ENCODE data around the gene USF2.

DNA sequence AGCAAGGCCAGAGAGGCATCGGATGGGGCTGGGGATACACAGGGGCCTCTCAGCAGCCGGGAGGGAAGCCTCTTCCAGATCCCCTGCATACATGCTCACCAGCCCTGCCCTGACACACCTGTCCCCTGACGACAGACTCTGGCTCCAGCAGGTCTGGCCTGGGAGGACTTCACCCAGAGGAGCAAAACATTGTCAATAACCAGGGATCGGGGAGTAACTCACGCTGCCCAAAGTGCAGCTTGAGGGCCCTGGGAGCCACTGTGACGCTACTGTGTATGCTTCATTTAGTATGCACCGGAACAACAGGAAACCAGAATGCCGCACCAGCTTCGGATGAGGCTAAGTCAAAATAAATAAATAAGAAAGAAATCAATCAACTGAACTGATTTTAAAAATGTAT is 47.8 kb downstream of the USF2 start:
- TF ChIP-seq YY1 (IDR thresholded peaks at IDR 0.05; ENCODE audit: insufficient read depth, insufficient read length) (no peak), SUZ12 (IDR thresholded peaks at IDR 0.05; ENCODE audit: extremely low read depth, insufficient read depth, insufficient read length) (no peak), ZNF274 (IDR thresholded peaks at IDR 0.05; ENCODE audit: low read depth, low read length) (no peak)

Measured in NT2/D1 (cell line).